ENCODE data around the gene FBXO3.

DNA sequence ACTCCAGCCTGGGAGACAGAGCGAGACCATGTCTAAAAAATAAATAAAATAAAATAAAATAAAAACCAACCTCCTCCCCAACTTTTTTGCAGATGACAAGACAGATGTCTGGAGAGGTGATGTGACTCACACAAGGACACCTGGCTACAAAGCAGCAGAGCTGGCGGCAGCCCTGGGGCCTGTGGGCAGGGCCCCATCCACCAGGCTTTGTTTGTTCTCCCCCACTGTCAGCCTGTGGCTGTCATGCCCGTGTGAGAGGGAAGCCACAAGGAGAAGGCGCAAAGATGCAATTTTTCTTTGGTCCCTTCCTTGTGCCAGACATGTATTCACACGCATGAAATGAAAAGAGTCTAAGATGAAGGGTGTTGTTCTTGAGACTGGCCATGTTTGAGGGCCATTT lies 54.7 kb downstream of the FBXO3 start:
- TF ChIP-seq, protein P1, sequence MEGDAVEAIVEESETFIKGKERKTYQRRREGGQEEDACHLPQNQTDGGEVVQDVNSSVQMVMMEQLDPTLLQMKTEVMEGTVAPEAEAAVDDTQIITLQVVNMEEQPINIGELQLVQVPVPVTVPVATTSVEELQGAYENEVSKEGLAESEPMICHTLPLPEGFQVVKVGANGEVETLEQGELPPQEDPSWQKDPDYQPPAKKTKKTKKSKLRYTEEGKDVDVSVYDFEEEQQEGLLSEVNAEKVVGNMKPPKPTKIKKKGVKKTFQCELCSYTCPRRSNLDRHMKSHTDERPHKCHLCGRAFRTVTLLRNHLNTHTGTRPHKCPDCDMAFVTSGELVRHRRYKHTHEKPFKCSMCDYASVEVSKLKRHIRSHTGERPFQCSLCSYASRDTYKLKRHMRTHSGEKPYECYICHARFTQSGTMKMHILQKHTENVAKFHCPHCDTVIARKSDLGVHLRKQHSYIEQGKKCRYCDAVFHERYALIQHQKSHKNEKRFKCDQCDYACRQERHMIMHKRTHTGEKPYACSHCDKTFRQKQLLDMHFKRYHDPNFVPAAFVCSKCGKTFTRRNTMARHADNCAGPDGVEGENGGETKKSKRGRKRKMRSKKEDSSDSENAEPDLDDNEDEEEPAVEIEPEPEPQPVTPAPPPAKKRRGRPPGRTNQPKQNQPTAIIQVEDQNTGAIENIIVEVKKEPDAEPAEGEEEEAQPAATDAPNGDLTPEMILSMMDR (conservative IDR thresholded peaks at IDR 0.05; ENCODE audit: low read depth in 2 of 2): no peak
- no peak for TF ChIP-seq EZH2 (IDR thresholded peaks at IDR 0.05; ENCODE audit: low read depth, unreplicated experiment)
- no peak for TF ChIP-seq REST (IDR thresholded peaks at IDR 0.05; ENCODE audit: unreplicated experiment)
- TF ChIP-seq POLR2AphosphoS5 (IDR thresholded peaks at IDR 0.05; ENCODE audit: low read depth): no peak
- TF ChIP-seq CREB1 (CRISPR knock-in tag; IDR thresholded peaks at IDR 0.05; ENCODE audit: low read depth): no peak
